GM12874 (cell line): Measurements from ENCODE around the gene ZNF493.

Source experiments
- CTCF ChIP-seq: IDR thresholded peaks from 2 replicates; pipeline ENCODE4 v1.5.1; 2011; ENCODE audit warnings: low read depth, mild to moderate bottlenecking, control low read depth, low read length, moderate library complexity; ENCODE audit not compliant: insufficient read depth

The ZNF493 gene

GRCh38 chr19:21434967-21435544, 38.1 kb downstream of the ZNF493 start:
- no peak for TF ChIP-seq CTCF

- TF ChIP-seq CTCF = no peak
Measured at GRCh38 chr19:21439201-21439751, 42.3 kb downstream of the ZNF493 start.

GRCh38 chr19:21440321-21440720, 43.4 kb downstream of the ZNF493 start:
- no peak for TF ChIP-seq CTCF

GRCh38 chr19:21451187-21451586, 54.3 kb downstream of the ZNF493 start:
- no peak for TF ChIP-seq CTCF

- no peak for TF ChIP-seq CTCF
Measured at GRCh38 chr19:21454901-21455300, 58.0 kb downstream of the ZNF493 start.

GRCh38 chr19:21460686-21461085, 63.8 kb downstream of the ZNF493 start:
- TF ChIP-seq CTCF = no peak

- TF ChIP-seq CTCF = no peak
Measured at GRCh38 chr19:21462540-21462939, 65.6 kb downstream of the ZNF493 start.
